CD4-positive, alpha-beta T cell treated with Interleukin-6 for 4 hours (primary cell): ENCODE measurements around the gene SMIM7.
"Not testable (repeated sequence)": the region's sequence is repeated elsewhere in the genome, so short reads cannot be mapped to it uniquely, and the experiment has no call there.

Source experiments
- DNase-seq: peaks from one replicate; pipeline ENCODE4 v3.0.0-alpha.2; 2020; ENCODE audit warnings: mixed read lengths

Gene SMIM7

DNA sequence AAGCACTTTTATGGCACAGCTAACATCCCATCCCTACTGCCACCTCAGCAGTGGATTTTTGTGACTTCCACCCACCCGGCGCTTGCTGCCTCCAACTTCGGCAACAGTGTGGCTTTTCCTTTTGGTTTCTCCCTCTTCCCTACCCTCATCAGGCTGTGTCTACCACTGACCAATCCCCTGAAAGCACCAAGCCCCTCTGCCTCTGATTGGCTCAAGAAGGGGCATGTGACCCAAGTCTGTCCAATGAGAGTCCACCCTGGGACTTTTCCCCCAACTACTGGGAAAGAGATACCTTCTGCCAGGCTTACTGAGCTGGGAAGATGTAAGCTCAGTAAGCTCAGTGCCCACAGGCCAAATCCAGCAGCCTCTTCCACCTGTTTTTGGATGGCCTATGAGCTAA is 5.8 kb downstream of the SMIM7 start:
- no peak for DNase-seq

DNA sequence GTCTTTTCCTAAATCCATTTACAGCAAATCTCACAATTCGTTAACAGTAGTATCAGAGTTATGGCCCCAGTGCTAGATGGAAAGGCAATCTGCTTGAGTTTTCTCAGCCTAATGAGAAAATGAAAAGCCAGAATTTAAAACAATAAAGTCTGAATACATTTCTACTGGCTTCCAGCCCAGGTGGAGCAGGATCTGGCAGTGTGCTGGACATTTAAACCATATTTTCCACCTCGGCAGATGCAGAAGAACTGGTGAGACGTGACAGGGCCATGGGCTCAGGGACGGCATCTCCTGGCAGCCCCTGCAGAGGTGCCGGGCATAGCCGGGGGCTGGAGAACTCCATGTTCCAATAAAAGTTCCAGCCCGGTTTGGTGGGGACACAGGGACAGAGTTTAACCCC is 7.1 kb downstream of the SMIM7 start:
- no peak for DNase-seq

DNA sequence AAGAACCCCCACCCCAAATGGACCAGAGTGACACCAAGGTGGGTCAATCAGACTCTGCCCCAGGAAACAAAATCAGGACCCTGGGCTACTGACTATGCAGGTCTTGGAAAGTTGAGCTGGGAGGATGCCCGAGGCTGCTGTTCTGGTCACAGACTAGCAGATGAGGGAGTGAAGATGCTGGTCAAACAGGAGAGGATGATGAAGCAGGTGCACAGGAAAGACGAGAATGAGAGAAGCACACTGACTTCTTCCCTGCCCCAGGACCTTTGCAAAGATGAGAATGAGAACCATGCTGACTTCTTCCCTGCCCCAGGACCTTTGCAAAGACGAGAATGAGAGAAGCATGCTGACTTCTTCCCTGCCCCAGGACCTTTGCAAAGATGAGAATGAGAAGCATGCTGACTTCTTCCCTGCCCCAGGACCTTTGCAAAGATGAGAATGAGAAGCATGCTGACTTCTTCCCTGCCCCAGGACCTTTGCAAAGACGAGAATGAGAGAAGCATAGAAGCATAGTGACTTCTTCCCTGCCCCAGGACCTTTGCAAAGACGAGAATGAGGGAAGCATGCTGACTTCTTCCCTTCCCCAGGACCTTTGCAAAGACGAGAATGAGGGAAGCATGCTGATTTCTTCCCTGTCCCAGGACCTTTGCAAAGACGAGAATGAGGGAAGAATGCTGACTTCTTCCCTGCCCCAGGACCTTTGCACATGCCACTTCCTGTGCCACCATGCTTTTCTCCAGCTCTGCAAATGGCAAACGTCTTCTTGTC is 8.3 kb downstream of the SMIM7 start:
- not testable (repeated sequence) for DNase-seq

DNA sequence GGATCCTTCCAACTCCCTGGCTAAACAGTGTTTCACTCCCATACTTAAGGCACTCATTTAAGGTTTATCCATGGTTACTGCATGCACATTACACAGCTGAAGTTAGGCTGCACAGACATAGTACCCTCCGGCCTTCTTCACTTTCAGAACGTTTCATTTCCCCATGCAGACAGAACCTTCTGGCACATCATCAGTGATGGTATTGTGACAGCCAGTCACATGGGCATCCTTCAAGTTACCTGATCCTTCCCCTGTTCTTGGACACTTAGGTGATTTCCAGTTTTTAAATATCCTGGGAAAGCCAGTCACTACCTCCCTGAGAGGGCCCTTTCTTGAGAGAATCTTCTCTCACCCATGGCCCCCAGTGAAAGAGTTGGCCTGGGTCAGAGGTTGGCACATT is 9.1 kb downstream of the SMIM7 start:
- no peak for DNase-seq

DNA sequence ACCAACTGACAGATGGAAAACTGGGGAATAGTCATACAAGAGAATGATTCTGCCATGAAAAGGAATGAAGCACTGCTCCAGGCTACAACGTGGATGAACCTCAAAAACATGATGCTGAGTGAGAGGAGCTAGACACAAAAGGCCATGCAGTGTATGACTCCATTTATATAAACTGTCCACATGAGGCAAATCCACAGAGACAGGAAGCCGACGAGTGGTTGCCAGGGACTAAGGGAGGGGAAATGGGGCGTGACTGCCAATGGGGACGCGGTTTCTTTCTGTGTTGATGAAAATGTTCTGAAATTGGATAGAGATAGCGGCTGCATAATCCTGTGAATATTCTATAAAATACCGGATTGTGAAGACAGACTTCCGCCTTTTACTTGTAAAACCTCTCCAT is 10.2 kb downstream of the SMIM7 start:
- no peak for DNase-seq

DNA sequence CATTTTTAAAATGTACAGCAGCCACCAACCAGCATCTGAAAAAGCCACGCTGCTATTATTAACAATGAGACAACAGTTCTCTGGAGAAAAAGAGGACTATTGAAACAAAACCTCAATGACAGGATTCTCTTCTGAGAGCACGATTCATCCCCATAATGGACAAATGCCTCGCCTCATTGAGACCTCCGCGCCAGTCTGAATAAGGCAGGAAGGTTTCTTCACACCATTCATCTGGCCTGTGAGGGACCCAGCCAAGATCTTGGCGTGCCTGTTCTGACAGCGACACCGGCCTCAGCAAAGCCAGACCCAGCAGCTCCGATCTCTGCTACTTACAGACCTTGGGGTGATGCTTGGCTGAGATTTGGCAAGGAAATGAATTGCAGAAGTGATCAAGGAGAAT is 14.8 kb downstream of the SMIM7 start:
- no peak for DNase-seq

DNA sequence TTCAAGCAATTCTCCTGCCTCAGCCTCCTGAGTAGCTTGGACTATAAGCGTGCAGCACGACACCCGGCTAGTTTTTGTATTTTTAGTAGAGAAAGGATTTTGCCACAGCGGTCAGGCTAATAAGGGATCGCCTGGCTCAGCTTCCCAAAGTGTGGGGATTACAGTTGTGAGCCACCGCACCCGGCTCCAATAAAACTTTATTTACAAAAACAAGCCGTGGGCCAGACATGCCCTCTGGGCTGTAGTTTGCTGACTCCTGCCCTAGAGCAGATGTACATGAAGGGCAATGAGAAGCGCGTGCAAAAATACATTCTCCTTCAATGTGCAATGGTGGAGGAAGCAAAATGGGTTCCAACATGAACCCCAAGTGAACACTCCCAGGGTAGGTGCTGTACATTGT is 18.2 kb downstream of the SMIM7 start:
- no peak for DNase-seq

DNA sequence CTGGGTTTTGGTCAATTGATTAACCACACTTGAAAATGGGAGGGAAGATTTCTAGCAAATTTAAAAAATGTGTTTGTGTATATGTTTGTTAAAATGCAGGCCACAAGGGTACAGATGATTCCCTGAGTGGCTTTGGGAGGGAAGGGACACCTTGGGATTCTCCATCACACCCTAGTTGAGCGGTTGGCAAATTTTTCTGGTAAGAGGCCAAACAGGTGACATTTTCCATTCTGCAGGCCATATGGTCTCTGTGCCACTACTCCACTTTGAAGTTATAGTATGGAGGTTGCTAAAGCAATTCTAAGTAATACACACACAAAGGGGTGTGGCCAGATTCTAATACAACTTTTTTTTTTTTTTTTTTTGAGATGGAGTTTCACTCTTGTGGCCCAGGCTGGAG is 19.0 kb downstream of the SMIM7 start:
- DNase-seq: no peak

DNA sequence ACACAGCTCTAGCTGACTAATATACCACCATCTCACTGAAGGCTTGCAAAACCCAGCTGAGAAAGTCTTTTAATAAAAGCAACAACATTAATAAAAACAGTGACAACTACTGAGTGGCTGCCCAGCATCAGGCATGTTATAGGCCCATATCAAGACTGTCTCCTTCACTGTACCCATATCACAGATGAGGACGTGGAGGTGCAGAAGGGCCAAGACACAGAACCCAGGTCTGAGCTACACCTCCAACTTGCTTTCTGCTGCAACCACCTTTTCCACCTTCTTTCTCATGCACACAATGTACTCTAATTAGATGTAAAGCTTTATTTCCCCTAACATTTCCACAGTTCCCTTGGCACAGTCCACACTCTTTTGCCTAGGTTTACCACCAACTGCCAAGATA is 21.3 kb downstream of the SMIM7 start:
- DNase-seq: no peak

DNA sequence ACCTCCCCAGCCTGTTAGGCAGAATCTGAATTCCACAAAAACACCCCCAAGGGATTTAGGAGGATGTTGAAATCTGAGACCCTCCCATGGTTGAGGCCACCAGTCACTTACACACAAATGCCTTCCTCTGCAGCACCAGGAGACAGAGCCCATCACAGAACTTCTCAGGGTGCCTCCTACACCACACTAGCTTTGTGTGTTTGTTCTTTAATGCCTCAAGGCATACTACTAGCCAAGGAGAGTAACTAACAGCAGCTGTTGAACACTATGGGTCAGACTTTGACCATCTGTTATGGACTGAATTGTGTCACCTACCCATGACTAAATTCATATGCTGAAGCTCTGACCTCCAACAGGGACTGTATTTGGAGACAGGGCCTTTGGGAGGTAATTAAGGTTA is 22.4 kb downstream of the SMIM7 start:
- no peak for DNase-seq

DNA sequence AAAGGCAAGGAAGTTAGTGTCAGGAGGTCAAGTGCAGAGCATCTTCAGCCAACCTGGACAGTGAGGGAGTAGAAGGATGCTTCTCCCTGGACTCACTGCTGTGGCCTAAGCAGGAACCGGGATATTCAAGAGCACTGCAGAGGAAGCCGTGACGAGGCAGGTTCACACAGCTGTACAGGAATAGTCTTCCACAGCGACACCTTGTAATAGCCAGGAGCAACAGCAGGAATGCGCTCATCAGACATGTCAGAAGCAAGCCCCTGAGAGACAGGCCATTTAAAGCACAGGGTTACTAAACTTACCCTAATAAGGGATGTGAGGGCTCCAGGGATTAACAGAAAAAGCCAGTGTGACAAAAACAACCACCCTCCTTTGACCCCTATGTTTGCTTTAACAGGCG is 28.5 kb downstream of the SMIM7 start:
- no peak for DNase-seq

DNA sequence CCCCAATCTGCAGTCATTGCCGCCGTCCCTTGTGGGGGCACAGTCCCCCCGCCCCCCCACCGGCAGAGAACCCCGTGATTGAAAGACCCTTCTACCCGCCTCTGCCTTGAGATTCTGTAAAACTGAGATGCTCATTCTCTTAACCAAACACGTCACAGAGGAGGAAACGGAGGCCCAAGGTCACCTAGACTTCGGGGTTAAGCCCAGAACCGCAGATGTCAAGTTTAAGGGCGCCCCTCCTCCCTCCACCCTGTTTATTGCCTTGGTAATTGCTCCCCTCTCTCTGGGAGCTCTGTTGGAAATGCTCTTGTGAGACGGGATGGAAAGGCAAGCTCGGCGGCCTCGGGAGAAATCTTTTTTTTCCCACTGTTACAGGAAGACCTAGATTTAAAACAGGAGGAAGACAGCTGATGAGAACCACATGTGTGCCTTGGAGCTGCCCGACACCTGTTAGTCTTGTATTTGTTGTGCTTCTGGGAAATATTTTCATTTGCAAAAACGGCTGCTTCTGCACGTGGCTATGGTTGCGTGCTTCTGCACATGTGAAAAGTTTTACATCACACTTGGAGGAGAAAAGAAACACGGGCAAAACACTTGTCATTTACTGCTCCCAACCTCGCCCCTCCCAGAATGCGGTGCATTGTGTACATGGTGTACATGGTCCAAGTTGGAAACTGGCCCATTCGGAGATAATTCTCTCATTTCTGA is 30.8 kb downstream of the SMIM7 start:
- DNase-seq: no peak

DNA sequence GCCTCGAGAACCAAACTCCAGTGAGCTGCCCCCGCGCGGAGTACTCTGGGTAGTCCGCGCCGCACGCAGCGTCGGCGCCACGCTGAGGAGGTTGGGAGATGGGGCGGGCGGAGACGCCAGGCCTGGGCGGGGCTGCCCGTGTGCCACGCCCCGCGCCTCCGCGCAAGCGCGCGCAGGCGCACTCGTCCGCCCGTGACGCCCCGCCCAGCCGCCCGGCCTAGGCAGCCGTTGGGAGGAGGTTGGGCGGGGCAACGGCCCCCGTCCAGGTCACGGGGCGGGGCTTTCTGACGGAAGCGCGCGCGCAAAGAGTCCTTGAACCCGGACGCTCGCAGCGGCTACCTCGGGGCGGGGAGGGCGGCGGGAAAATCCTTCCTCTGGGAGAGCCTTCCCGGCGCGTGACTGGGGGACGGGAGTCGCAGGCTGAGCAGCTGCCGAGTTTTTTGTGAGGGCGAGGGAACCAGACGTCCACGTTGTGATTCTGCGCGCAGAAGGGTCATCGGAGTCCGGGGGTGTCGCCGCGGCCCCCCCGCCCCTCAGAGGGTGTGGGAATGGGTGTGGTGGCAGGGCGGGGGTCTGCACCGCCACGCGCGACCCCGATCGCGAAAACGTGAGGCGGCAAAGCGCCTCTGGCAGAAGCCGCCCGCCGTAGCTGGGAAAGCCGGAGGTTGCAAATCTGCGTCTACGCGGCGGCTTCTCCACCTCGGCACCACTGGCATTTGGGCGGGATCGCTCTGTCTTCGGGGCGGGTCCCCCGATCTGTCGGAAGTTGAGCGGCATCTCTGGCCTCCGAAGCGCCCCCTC is 31.6 kb downstream of the SMIM7 start, which contains the start of gene MED26:
TSS of gene MED26 (minus strand) at position 22 of the 801 bp plus-strand sequence. CDS start 261 bp downstream, outside the sequence.
- peak; percentile 96 for DNase-seq

DNA sequence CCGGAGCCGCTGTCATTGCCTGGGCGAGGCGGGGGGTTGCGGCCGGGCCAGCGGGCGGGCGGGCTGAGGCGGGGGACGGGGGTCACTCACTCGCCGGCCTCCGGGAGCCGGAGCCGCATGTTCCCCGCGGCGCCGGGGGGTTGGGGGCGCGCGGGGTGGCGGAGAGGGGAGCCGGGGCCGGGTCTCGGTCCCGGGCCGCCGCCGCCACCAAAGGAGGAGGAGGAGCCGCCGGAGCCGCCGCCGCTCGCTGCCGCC is 32.1 kb downstream of the SMIM7 start:
- DNase-seq: no peak

DNA sequence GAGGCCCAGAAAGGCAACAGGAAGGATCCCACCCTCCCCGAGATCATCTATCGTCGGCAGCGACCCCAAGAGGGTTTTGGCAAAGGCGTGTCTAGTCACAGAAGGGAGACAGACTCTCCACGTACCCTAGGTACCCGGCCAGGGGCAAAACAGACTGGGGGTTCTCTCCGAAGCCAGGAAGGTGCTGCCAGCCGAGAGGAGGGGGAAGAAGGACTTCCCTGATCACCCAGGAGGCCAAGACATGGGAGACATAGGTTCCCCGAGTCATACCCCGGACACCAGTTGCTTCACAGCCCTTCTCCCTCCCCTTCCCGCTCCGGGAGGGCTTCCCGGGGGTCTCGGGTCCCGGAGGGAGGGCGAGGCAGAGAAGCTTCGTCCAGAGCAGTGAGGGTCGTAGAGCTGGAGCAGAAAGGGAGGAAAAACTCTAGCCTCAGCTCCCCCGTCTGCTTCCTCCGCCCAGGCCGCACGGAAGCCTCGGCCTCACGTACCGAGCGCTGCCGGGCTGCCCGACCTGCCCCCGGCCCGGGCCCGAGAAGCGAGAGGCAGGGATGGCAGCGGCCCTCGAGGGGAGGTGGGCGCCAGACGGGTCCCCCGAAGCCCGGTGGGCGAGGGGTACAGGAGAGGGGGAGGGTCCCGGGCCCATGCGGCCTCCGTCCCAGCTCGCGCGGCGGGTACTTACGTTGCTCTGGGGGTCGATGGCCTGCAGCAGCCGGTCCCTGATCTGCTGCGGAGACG is 32.6 kb downstream of the SMIM7 start:
- DNase-seq: no peak

DNA sequence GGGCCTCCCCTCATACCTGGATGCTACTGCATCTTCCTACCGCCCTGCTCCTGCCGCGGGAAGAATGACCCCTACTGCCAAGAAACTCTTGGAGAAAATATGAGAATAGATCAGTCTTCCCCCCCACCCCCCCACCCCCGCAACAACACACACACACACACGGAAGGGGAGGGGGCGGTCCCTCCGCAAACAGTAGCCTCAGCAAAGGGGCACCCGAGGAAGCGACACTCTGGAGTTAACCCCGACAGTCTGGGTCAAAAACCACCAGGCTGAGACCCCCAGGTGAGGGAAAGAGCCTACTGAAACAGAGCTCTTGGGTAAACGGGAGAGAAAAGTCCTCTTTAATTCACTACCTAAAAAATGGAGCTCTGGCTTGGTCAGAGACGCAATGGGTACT is 33.1 kb downstream of the SMIM7 start:
- peak; percentile 12 for DNase-seq

DNA sequence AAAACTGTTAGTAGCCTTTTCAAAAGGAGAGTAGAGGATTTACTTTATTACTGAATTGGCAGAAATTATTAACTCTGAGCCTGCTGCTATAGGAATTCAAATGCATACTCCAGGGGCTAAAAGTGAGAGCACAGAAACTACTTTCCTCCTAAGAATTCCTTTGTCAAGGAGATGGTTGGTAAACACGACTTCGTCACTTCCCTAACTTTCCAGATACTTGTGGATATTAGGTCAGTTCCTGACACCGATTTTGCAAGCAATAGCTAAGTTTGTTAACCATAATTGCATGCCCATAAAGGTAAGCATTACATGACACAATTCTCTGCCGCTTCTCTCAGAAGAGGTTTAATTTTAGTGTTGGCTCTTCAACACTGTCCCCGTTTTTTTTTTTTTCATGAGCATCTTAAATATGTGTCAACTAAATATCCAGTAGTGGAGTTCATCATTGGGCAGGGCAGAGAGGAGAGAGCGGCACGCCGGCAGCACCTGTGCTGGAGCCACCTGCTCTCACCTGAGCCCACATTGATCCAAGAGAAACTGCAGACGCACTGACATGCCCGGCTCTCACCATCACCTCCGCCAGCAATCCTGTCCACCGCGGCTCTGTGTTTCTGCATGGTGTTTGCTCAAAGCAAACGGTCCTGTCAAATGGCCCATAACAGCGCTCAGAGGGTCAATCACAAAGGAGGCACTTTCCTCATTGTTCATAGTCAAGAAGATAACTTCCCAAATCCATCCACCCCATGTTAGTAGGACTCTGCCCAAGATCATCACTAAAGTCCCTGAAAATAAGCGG is 34.6 kb downstream of the SMIM7 start:
- DNase-seq: no peak

DNA sequence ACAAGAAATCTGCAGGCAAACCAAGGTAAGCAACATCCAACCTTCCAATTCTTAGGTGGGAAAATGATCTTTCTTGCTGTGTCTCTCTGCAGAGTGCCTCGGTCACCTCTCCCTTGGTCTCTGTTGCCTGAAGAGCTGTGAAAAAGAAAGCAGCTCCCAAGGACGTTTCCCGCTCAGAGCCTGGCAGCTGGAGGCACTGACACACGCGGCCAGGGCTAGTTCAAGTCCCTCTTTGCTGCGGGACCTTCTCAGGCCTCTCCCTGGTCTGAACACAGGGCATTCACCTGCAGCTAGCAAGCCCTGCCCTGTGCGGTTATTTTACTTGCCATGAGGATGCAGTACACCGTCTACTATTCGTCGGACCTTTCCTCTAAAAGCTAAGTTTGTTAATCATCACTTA is 35.7 kb downstream of the SMIM7 start:
- no peak for DNase-seq

DNA sequence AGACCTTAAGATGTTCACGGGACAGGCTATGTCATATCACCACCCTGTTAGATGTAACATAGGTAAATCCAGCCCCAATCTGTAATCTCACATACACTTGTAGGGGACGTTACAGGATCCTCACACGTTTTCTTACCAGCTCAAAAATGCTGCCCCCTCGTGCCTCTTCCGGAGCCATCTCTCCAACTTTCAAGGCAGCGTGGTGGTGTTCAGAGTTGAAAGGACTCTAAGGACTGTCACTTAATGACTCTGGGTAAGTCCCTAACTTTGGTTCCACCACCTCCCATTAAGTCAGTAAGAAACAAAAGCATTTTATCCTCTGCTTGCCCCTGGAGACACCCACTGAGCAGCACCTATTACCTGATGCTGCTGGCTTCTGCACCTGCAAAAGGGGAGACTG is 36.4 kb downstream of the SMIM7 start:
- no peak for DNase-seq

DNA sequence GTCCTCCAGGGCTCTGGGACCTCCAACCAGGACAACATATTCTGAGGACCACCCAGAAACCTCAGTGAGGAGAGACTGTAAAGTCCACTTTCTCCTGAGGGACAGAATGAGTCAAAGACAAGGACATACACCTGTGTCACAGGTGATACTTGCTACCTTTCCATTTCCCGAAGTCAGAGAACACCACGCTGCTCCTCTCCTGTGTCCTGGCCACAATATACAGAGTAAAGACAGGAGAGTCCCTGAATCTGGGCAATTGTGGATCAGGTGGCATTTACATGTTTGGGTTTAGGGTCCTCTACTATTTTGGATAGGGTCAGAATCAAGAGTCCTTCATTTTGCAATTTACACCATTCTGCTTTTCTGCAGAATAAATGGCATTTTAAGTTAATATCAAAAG is 36.9 kb downstream of the SMIM7 start:
- DNase-seq: no peak

DNA sequence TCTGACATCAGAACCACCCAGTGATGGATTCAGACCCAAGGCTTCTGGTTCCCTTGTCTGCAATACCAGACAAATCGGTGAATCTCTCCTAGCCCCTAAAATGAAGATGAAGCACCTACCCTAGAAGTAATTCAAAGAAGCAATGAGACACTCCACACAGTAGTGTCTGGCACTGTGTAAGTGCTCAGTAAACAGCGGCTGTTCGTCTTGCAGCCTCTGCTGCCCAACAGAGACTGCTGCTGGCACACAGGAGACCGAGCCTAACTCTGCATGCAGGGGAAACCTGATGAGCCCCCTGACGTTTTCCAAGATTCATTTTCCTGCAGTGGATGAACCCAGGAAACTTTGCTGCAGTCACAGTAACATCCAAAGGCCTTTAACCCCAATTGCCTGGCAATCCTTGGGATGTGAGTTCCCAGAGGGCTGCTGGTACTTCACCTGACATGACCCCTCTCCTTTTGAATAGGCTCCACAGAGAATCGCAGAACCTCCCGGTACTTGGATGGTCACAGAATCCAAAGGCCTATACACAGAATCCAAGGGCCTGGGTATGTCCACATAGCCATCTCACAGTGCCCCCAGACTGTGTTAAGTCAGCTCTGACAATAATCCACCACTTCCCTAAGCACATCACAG is 38.7 kb downstream of the SMIM7 start:
- no peak for DNase-seq

DNA sequence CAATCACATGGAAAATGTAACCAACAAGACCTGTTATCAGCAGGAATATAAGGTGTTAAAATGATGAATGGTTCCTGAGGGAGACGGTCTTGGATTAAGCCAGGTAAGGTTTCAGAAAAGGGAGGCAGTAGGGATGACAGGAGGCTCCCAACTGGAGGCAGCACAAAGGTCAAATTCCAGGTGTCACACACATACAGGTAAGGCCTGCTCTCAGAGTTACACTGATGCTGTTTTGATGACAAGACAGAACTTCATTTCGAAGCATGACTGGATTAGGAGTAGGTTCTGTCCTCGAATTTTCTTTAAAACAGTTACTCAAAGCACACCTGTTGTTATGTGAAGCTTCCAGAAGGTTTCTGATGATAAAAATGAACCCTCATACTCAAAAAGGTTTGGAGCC is 39.4 kb downstream of the SMIM7 start:
- DNase-seq: no peak
